HCT116 (cell line): ENCODE results near the gene SLC12A1. TPM values are rescaled to one million over a fixed set of nuclear protein-coding genes. Genes with fewer than 3 reads are reported as not detected.

Source experiments
- ATAC-seq: fragments of 200-7000 bp; cut with Tn5 transposase; 2 replicates; pipeline ENCODE4 v1.9.1; 2020; ENCODE audit warnings: mild to moderate bottlenecking, moderate library complexity
- BruUV-seq: library from RNA; stranded (reverse); fragments of 400-500 nt; replicated peaks from 2 replicates; lab custom pipeline; 2021; lab: Mats Ljungman, UMichigan
- CTCF ChIA-PET: fragments of 300-600 bp; sonication (Branson Sonifier 250); formaldehyde crosslinking; loops from one replicate; lab custom pipeline; 2021; ENCODE audit warnings: antibody characterized with exemption; lab: Charles Lee
- POLR2A ChIA-PET: fragments of 300-600, 350-600 bp; sonication (Branson Sonifier 250); formaldehyde crosslinking; loops from one replicate; lab custom pipeline; 2021; ENCODE audit warnings: antibody characterized with exemption; lab: Charles Lee
- RAD21 ChIA-PET, 2 experiments: fragments of 300-600 bp; sonication (Branson Sonifier 250); formaldehyde crosslinking; loops; one replicate each; lab custom pipeline; 2023; ENCODE audit warnings: low total read pairs in 2 of 2; ENCODE audit not compliant: uncharacterized antibody in 2 of 2, unreplicated experiment in 2 of 2, low non-redundant PET in 1 of 2; lab: Charles Lee
- DNase-seq: peaks from one replicate; pipeline ENCODE4 v3.0.0-alpha.2; 2010; ENCODE audit warnings: low read depth, low spot score
- H2AFZ ChIP-seq: fragments of 200-600 bp; shearing (Covaris generic), sonication (generic); 2 replicates; pipeline ENCODE4 v1.6.1; 2017; ENCODE audit warnings: low read depth, mixed run types, mixed read lengths, antibody characterized with exemption, low read length; ENCODE audit not compliant: poor library complexity, severe bottlenecking
- H3K27ac ChIP-seq: 2 replicates; pipeline ENCODE4 v1.5.1; 2012; ENCODE audit warnings: low read depth, low read length
- H3K27me3 ChIP-seq: fragments of 200-600 bp; sonication (generic); 2 replicates; pipeline ENCODE4 v1.6.1; 2016; ENCODE audit warnings: mixed run types, low read length, mixed read lengths; ENCODE audit not compliant: insufficient read depth
- H3K36me3 ChIP-seq, 2 experiments: fragments of 200-500 bp in 1 of 2; fragments of 200-600 bp in 1 of 2; sonication (Bioruptor generic) in 1 of 2; sonication (generic) in 1 of 2; 2 replicates each; pipeline versions ENCODE4 v1.5.1 to v1.6.1; 2014 to 2016; ENCODE audit warnings: low read length in 2 of 2, inconsistent platforms in 1 of 2, mixed read lengths in 1 of 2, mixed run types in 1 of 2; ENCODE audit not compliant: insufficient read depth in 2 of 2, control insufficient read depth in 1 of 2
- H3K4me1 ChIP-seq, 2 experiments: fragments of 200-600 bp in 1 of 2; sonication (generic) in 1 of 2; 2 replicates each; pipeline versions ENCODE4 v1.5.1 to v1.6.1; 2012 to 2017; ENCODE audit warnings: low read length in 2 of 2, inconsistent platforms in 1 of 2, mild to moderate bottlenecking in 1 of 2, mixed read lengths in 1 of 2, mixed run types in 1 of 2, moderate library complexity in 1 of 2; ENCODE audit not compliant: insufficient read depth in 2 of 2, control insufficient read depth in 1 of 2
- H3K4me2 ChIP-seq: fragments of 200-600 bp; sonication (generic); 2 replicates; pipeline ENCODE4 v1.6.1; 2017; ENCODE audit warnings: mixed run types, low read length, mixed read lengths
- H3K4me3 ChIP-seq, 2 experiments: fragments of 200-600 bp in 1 of 2; sonication (generic) in 1 of 2; replicated peaks in 1 of 2; 2 replicates each; pipeline ENCODE4 v1.5.1; 2011 to 2016; ENCODE audit warnings: low read length in 2 of 2, control low read depth in 1 of 2, low read depth in 1 of 2, mild to moderate bottlenecking in 1 of 2, mixed read lengths in 1 of 2, mixed run types in 1 of 2
- H3K79me2 ChIP-seq: fragments of 200-600 bp; sonication (generic); 2 replicates; pipeline ENCODE4 v1.6.1; 2017; ENCODE audit warnings: mild to moderate bottlenecking, mixed run types, low read length, moderate library complexity, mixed read lengths; ENCODE audit not compliant: insufficient read depth
- H3K9ac ChIP-seq: fragments of 200-600 bp; sonication (generic); 2 replicates; pipeline ENCODE4 v1.6.1; 2016; ENCODE audit warnings: low read length, mixed read lengths
- H3K9me2 ChIP-seq: fragments of 200-600 bp; sonication (generic), shearing (Covaris generic); 2 replicates; pipeline ENCODE4 v1.6.1; 2017; ENCODE audit warnings: mixed run types, mild to moderate bottlenecking, moderate library complexity; ENCODE audit not compliant: insufficient read depth
- H3K9me3 ChIP-seq, 2 experiments: fragments of 200-500 bp in 1 of 2; fragments of 200-600 bp in 1 of 2; sonication (Bioruptor generic) in 1 of 2; sonication (generic) in 1 of 2; 2 replicates each; pipeline ENCODE4 v1.6.1; 2014 to 2017; ENCODE audit warnings: low read length in 2 of 2, mixed read lengths in 2 of 2, inconsistent platforms in 1 of 2, low read depth in 1 of 2, mild to moderate bottlenecking in 1 of 2, mixed run types in 1 of 2, moderate library complexity in 1 of 2; ENCODE audit not compliant: control insufficient read depth in 1 of 2, insufficient read depth in 1 of 2
- H4K20me1 ChIP-seq: fragments of 200-600 bp; sonication (generic), shearing (Covaris generic); 2 replicates; pipeline ENCODE4 v1.6.1; 2017; ENCODE audit warnings: mixed run types, mild to moderate bottlenecking, moderate library complexity; ENCODE audit not compliant: insufficient read depth
- CBX3 ChIP-seq: IDR thresholded peaks from 2 replicates; pipeline ENCODE4 v1.6.1; 2012; ENCODE audit warnings: low read depth
- CEBPB ChIP-seq: IDR thresholded peaks from 2 replicates; pipeline ENCODE4 v1.6.1; 2012; ENCODE audit warnings: low read depth
- FOSL1 ChIP-seq: IDR thresholded peaks from 2 replicates; pipeline ENCODE4 v1.6.1; 2012; ENCODE audit warnings: low read depth
- JUND ChIP-seq: IDR thresholded peaks from 2 replicates; pipeline ENCODE4 v1.6.1; 2012
- RAD21 ChIP-seq: IDR thresholded peaks from 2 replicates; pipeline ENCODE4 v1.6.1; 2012; ENCODE audit warnings: low read depth, mild to moderate bottlenecking
- SIN3A ChIP-seq: IDR thresholded peaks from 2 replicates; pipeline ENCODE4 v1.6.1; 2012; ENCODE audit warnings: low read depth
- SP1 ChIP-seq: IDR thresholded peaks from 2 replicates; pipeline ENCODE4 v1.6.1; 2012; ENCODE audit warnings: low read depth
- SRF ChIP-seq: IDR thresholded peaks from 2 replicates; pipeline ENCODE4 v1.6.1; 2012; ENCODE audit warnings: low read depth
- YY1 ChIP-seq: IDR thresholded peaks from 2 replicates; pipeline ENCODE4 v1.6.1; 2011; ENCODE audit warnings: low read length, low read depth, moderate library complexity, mild to moderate bottlenecking; ENCODE audit not compliant: insufficient replicate concordance; ENCODE audit errors: extremely low read depth
- ZNF274 ChIP-seq: fragments of 200-500 bp; sonication (Bioruptor generic); IDR thresholded peaks from 2 replicates; pipeline ENCODE4 v1.6.1; 2014; ENCODE audit warnings: mild to moderate bottlenecking, low read depth, low read length, inconsistent platforms
- intact Hi-C: fragments of 100-400 bp; cut with micrococcal nuclease; formaldehyde crosslinking; loops from 2 replicates; pipeline ENCODE4 v1.10.0; 2022
- total RNA-seq: library from RNA; stranded (reverse); gene quantifications from one replicate; pipeline ENCODE4 v1.2.1, GENCODE V29; 2021; ENCODE audit not compliant: unreplicated experiment
- TF ChIP-seq, protein P1 (sequence below), 3 experiments: fragments of 200-600 bp in 1 of 3; sonication (generic) in 1 of 3; IDR thresholded peaks in 2 of 3; conservative IDR thresholded peaks in 1 of 3; 2 replicates each; pipeline ENCODE4 v1.5.1; 2012 to 2017; ENCODE audit warnings: low read depth in 2 of 3, low read length in 2 of 3, antibody characterized with exemption in 1 of 3, borderline replicate concordance in 1 of 3, control low read depth in 1 of 3, mild to moderate bottlenecking in 1 of 3, mixed read lengths in 1 of 3, mixed run types in 1 of 3, moderate library complexity in 1 of 3; ENCODE audit not compliant: insufficient read depth in 1 of 3
- TF ChIP-seq, protein P2 (sequence below): IDR thresholded peaks from 2 replicates; pipeline ENCODE4 v1.6.1; 2012

Gene SLC12A1
- total RNA-seq, 1 experiment from 2014 or later: not detected

DNA sequence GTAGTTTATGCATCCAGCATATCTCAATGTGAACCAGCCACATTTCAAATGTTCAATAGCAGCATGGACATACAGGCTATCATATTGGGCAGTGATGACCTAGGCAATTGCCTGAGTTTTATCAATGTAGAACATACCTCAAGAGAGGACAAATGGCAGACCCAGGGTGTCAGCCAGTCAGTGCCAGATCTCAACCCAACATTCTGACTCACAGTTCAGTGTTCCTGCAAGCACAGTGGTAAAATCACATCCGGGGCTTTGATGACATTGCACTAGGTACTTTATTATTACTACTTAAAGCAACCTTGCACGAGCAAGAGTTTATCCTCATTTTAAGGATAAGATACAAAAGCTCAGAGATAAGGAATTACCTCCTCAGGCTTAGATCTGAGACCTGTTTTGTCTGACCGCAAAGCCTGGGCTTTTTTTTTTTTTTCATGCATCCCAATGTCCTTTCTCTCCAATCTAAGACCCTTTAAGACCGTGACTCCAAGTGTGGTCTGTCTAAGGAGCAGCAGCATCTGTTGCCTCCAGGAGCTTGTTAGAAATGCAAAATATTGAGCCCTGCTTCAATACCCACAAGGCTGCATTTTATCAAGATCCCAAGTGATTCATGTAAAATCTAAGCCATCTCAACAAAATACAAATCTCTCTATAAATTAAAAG lies 60.1 kb downstream of the SLC12A1 start:
- Histone ChIP-seq H3K4me2 (no peak overlapping the region), H3K9ac (no peak overlapping the region), H3K4me1 (no peaks in the 10 kb centered on the region), H4K20me1 (no peaks in the 10 kb centered on the region), H3K79me2 (no peaks in the 10 kb centered on the region), H3K36me3 (no peaks in the 10 kb centered on the region), H3K27me3 (peaks cover 29% of the 10 kb centered on the region), H2AFZ (no peak overlapping the region), H3K4me3 (no peak overlapping the region), H3K9me3 (no peaks in the 10 kb centered on the region), H3K27ac (no peak overlapping the region), H3K9me2 (no peaks in the 10 kb centered on the region)
- BruUV-seq: no TSS peak
- intact Hi-C loops: no loop called here
- ATAC-seq: no peak
- ChIA-PET POLR2A (no interaction called here), CTCF (no interaction called here), RAD21 (no interaction called here)
- TF ChIP-seq SRF: no peak
- no peak for TF ChIP-seq CBX3
- no peak for TF ChIP-seq YY1
- no peak for TF ChIP-seq SP1
- no peak for TF ChIP-seq FOSL1
- TF ChIP-seq SIN3A: no peak
- no peak for TF ChIP-seq JUND
- no peak for TF ChIP-seq RAD21
- TF ChIP-seq, protein P1, sequence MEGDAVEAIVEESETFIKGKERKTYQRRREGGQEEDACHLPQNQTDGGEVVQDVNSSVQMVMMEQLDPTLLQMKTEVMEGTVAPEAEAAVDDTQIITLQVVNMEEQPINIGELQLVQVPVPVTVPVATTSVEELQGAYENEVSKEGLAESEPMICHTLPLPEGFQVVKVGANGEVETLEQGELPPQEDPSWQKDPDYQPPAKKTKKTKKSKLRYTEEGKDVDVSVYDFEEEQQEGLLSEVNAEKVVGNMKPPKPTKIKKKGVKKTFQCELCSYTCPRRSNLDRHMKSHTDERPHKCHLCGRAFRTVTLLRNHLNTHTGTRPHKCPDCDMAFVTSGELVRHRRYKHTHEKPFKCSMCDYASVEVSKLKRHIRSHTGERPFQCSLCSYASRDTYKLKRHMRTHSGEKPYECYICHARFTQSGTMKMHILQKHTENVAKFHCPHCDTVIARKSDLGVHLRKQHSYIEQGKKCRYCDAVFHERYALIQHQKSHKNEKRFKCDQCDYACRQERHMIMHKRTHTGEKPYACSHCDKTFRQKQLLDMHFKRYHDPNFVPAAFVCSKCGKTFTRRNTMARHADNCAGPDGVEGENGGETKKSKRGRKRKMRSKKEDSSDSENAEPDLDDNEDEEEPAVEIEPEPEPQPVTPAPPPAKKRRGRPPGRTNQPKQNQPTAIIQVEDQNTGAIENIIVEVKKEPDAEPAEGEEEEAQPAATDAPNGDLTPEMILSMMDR (IDR thresholded peaks at IDR 0.05 in 2 of 3, conservative IDR thresholded peaks at IDR 0.05 in 1 of 3; ENCODE audit: borderline replicate concordance in 1 of 3, insufficient read depth in 1 of 3, low read depth in 2 of 3, low read length in 2 of 3): no peak
- TF ChIP-seq, protein P2, sequence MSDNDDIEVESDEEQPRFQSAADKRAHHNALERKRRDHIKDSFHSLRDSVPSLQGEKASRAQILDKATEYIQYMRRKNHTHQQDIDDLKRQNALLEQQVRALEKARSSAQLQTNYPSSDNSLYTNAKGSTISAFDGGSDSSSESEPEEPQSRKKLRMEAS: no peak
- no peak for TF ChIP-seq ZNF274
- TF ChIP-seq CEBPB: no peak
- DNase-seq: no peak
